ENCODE results near the gene EPHA8.

The EPHA8 gene

DNA sequence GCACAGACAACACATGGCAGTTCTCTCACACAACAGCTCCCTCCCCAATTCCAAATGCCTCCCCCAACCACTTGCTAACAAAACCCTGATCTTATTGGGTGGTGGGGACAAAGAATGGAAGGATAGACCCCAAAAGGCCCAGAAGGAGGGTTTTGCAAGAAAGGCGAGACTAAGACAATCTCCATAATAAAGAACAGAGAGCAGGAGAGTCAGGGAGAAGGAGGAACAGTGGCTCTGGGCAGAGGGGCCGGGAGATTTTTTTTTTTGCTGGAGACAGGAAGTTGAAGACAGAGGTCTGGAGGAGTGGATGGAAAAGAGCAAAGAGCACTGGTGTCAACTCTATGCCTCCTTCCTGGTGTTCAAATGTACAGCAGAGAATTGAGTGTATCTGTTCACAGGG is 66.6 kb downstream of the EPHA8 start:
- H3K4me3 ChIP-seq (ENCODE audit: low read depth, low read length) = no peak overlapping the region
- TF ChIP-seq, protein P1, sequence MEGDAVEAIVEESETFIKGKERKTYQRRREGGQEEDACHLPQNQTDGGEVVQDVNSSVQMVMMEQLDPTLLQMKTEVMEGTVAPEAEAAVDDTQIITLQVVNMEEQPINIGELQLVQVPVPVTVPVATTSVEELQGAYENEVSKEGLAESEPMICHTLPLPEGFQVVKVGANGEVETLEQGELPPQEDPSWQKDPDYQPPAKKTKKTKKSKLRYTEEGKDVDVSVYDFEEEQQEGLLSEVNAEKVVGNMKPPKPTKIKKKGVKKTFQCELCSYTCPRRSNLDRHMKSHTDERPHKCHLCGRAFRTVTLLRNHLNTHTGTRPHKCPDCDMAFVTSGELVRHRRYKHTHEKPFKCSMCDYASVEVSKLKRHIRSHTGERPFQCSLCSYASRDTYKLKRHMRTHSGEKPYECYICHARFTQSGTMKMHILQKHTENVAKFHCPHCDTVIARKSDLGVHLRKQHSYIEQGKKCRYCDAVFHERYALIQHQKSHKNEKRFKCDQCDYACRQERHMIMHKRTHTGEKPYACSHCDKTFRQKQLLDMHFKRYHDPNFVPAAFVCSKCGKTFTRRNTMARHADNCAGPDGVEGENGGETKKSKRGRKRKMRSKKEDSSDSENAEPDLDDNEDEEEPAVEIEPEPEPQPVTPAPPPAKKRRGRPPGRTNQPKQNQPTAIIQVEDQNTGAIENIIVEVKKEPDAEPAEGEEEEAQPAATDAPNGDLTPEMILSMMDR (IDR thresholded peaks at IDR 0.05; ENCODE audit: low read depth, low read length, missing control alignments) = no peak
- DNase-seq (ENCODE audit: low read depth) = no peak

DNA sequence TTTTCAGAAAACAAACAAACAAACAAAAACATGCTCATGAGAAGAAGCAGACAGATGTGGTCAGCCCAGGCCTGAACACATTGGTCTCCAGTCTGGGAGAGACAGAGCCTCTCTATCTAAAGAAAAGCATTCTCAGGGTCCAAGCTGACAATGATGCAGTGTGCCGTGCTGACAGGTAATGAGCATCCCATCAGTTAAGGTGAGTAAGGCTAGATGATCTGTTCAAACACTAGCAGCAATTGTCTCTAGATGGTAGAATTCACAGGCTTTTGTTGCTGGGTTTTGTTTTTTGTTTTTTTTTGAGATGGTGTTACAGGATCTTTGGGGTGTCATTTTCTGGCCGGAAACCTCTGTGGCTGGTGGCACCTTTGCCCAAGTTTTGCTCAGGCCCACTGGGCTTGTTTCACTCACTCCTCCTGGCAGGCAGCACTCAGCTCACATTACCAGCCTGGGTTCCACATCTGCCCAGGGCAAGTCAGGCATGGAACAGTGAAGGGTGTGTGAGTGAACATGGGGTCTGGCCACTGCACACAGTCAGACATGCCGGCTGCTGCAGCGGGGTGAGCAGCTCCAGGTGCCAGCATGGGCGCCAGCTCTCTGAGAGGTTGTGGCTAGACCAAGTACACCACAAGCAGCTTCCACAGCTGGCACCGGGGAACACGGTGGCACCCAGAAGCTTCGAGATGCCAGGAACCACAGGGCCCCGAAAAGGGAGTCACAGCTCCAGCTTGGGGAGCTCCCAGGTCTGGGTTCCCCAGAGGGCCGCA is 70.6 kb downstream of the EPHA8 start:
- TF ChIP-seq, protein P1 (IDR thresholded peaks at IDR 0.05; ENCODE audit: low read depth, low read length, missing control alignments) = no peak
- H3K4me3 ChIP-seq (ENCODE audit: low read depth, low read length) = no peak overlapping the region
- no peak for DNase-seq (ENCODE audit: low read depth)

DNA sequence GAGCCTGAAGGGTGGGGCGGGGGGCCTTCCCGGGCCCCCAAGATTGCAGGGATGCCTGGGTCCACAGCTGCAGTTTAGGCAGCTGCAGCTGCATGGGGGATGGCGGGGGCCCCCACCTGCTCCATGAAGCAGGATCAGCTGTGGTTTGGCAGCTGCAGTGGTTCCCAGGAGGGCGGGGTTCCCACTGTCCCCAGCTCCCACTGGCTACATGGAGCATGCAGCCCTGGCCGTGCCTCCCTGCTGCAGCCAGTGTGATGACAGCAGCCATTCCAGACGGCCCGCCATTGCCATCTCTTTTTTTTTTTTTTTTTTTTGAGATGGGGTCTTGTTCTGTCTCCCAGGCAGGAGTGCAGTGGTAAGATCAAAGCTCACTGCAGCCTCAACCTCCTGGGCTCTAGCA is 72.1 kb downstream of the EPHA8 start:
- no peak for DNase-seq (ENCODE audit: low read depth)

DNA sequence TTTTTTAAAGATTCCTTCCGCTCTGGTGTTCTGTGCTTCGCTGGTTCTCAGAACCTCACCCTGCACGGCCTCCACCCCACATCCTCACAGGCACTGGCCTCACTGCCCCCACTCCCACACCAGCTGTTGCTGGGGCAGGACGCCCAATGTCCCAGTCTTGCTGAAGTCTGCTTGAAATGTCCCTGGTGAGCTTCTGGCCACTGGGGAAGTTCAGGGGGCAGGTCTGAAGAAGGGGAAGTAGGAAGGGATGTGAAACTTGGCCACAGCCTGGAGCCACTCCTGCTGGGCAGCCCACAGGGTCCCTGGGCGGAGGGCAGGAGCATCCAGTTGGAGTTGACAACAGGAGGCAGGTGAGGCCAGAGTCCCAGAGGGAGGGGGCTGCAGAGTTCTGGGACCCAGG is 73.1 kb downstream of the EPHA8 start, which contains the start of gene C1QA:
C1QA (plus strand) TSS at position 276 of the 400 bp plus-strand sequence. CDS start 989 bp downstream, outside the sequence.
- no peak within 1 kb of the TSS for H3K4me3 ChIP-seq (ENCODE audit: low read depth, low read length)
- TF ChIP-seq, protein P1 (IDR thresholded peaks at IDR 0.05; ENCODE audit: low read depth, low read length, missing control alignments) = no peak
- no peak for DNase-seq (ENCODE audit: low read depth)

More for the DNA sequence above, 72.1 kb downstream of the EPHA8 start:
- H3K4me3 ChIP-seq (ENCODE audit: low read depth, low read length) = no peak overlapping the region
- TF ChIP-seq, protein P1 (IDR thresholded peaks at IDR 0.05; ENCODE audit: low read depth, low read length, missing control alignments) = no peak

DNA sequence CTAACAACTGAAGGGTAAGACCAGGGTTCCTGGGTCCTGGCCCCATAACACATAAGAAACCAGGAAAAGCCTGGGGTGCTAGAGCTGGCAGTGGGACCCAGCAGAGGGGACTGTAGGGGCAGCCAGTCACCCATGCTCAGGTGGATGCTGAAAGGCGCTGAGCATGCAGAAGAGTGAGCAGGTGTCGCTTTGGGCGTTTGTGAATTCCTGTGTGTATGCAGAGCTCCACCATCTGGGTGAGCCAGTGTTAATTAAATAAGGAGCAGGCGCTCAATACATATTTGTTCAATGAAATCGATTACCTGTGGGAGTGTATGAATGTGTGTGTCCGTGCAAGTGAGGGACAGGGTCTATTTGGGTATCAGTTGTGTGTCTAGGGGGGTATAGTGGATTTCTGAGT is 73.6 kb downstream of the EPHA8 start:
- no peak for DNase-seq (ENCODE audit: low read depth)
- TF ChIP-seq, protein P1 (IDR thresholded peaks at IDR 0.05; ENCODE audit: low read depth, low read length, missing control alignments) = no peak
- no peak overlapping the region for H3K4me3 ChIP-seq (ENCODE audit: low read depth, low read length)

DNA sequence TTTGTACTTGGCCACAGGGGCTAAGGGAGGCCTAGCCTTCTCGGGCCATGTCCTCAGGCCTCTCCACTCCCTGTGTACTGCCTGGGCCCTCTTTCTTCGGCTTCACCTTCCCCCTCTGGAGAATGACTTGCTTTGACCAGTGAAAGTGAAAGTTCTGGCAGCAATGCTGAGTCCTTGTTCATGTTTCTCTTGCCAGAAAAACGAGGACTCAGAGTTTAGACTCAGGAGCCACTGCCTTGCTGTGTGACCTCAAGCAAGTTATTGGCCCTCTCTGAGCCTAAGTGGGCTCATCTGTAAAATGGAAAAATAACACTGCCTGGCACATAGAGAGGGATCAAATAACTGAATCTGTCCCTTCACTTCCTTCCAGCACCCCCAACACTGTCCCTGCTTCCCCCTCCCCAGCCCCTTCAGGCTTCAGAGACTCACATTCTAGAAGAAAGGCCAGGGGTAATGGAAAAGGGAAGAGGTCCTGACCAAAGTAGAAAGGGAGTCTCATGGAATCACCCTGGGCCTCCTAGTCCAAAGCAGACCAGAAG is 74.7 kb downstream of the EPHA8 start:
- no peak overlapping the region for H3K4me3 ChIP-seq (ENCODE audit: low read depth, low read length)
- DNase-seq (ENCODE audit: low read depth) = no peak
- TF ChIP-seq, protein P1 (IDR thresholded peaks at IDR 0.05; ENCODE audit: low read depth, low read length, missing control alignments) = no peak
